SU-DHL-6 (cell line): ENCODE measurements around the gene SPINDOC.

Source experiments
- H2AFZ ChIP-seq: fragments of 200-600 bp; sonication (generic); 2 replicates; pipeline ENCODE4 v1.6.1; 2014; ENCODE audit warnings: low read depth, mild to moderate bottlenecking, moderate library complexity, mixed read lengths, antibody characterized with exemption, low read length; ENCODE audit not compliant: severe bottlenecking
- H3F3A ChIP-seq: fragments of 200-600 bp; shearing (Covaris generic); 2 replicates; pipeline ENCODE4 v1.6.0; 2016; ENCODE audit warnings: antibody characterized with exemption, mild to moderate bottlenecking; ENCODE audit not compliant: insufficient read depth
- H3K27ac ChIP-seq: fragments of 200-600 bp; sonication (generic); 2 replicates; pipeline ENCODE4 v1.5.1; 2016; ENCODE audit warnings: low read depth, mild to moderate bottlenecking, low read length, moderate library complexity, mixed read lengths
- H3K27me3 ChIP-seq: fragments of 200-600 bp; sonication (generic), shearing (Covaris generic); 2 replicates; pipeline ENCODE4 v1.6.0; 2014; ENCODE audit warnings: mild to moderate bottlenecking, low read length
- H3K36me3 ChIP-seq: fragments of 200-600 bp; sonication (generic); 2 replicates; pipeline ENCODE4 v1.6.1; 2014; ENCODE audit warnings: mild to moderate bottlenecking, low read length, mixed read lengths
- H3K4me2 ChIP-seq: fragments of 300-600, 200-600 bp; shearing (Covaris generic), sonication (generic); 2 replicates; pipeline ENCODE4 v1.6.0; 2014; ENCODE audit warnings: low read length, low read depth, mild to moderate bottlenecking; ENCODE audit not compliant: poor library complexity, severe bottlenecking
- H3K4me3 ChIP-seq: fragments of 200-600 bp; sonication (generic); 2 replicates; pipeline ENCODE4 v1.5.1; 2014; ENCODE audit warnings: antibody characterized with exemption, low read length, mild to moderate bottlenecking, mixed read lengths; ENCODE audit not compliant: insufficient read depth, poor library complexity, severe bottlenecking
- H3K79me2 ChIP-seq: fragments of 200-600 bp; sonication (generic); 2 replicates; pipeline ENCODE4 v1.6.1; 2014; ENCODE audit warnings: mild to moderate bottlenecking, low read length, moderate library complexity; ENCODE audit not compliant: insufficient read depth
- H3K9ac ChIP-seq: fragments of 200-600 bp; sonication (generic); 2 replicates; pipeline ENCODE4 v1.7.0; 2014; ENCODE audit warnings: mild to moderate bottlenecking, low read length
- H3K9me2 ChIP-seq: fragments of 200-600 bp; sonication (generic); replicated peaks from 2 replicates; pipeline ENCODE4 v1.6.1; 2014; ENCODE audit warnings: low read length; ENCODE audit not compliant: insufficient read depth
- H3K9me3 ChIP-seq: fragments of 200-600 bp; sonication (generic); 2 replicates; pipeline ENCODE4 v1.6.1; 2014; ENCODE audit warnings: low read length, mixed read lengths; ENCODE audit not compliant: insufficient read depth
- H4K20me1 ChIP-seq: fragments of 200-600 bp; sonication (generic); 2 replicates; pipeline ENCODE4 v1.6.1; 2014; ENCODE audit warnings: low read depth, mild to moderate bottlenecking, antibody characterized with exemption, low read length, moderate library complexity, mixed read lengths
- EZH2phosphoT487 ChIP-seq: fragments of 200-600 bp; sonication (generic), shearing (Covaris generic); conservative IDR thresholded peaks from 2 replicates; pipeline ENCODE4 v1.6.1; 2018; ENCODE audit warnings: mild to moderate bottlenecking, antibody characterized with exemption, low read length, moderate library complexity, mixed read lengths
- TF ChIP-seq, protein P1 (sequence below): fragments of 200-600 bp; sonication (generic); IDR thresholded peaks from one replicate; pipeline ENCODE4 v1.5.1; 2017; ENCODE audit warnings: antibody characterized with exemption, mild to moderate bottlenecking, low read length, moderate library complexity; ENCODE audit not compliant: insufficient read depth, poor library complexity, severe bottlenecking

Gene SPINDOC

GRCh38 chr11:63813035-63813562 lies at the start of gene SPINDOC:
TSS of gene SPINDOC (plus strand) at chr11:63813456. CDS start at chr11:63813687, 231 bp downstream.
- Histone ChIP-seq H3K27ac (peak within 1 kb of the TSS; percentile 56), H4K20me1 (0 out of 2 replicates have a peak, but pooled peaks cover 5% of the 10 kb centered on the region), H3K9ac (peak within 1 kb of the TSS; percentile 86), H3K27me3 (no peaks in the 10 kb centered on the region), H2AFZ (peak within 1 kb of the TSS; percentile 66), H3F3A (no peaks in the 10 kb centered on the region), H3K9me3 (no peaks in the 10 kb centered on the region), H3K4me3 (peak within 1 kb of the TSS; percentile 80), H3K9me2 (no peaks in the 10 kb centered on the region), H3K79me2 (peaks cover 36% of the 10 kb centered on the region), H3K4me2 (peak within 1 kb of the TSS; percentile 83), H3K36me3 (no peaks in the 10 kb centered on the region)
- TF ChIP-seq, protein P1, sequence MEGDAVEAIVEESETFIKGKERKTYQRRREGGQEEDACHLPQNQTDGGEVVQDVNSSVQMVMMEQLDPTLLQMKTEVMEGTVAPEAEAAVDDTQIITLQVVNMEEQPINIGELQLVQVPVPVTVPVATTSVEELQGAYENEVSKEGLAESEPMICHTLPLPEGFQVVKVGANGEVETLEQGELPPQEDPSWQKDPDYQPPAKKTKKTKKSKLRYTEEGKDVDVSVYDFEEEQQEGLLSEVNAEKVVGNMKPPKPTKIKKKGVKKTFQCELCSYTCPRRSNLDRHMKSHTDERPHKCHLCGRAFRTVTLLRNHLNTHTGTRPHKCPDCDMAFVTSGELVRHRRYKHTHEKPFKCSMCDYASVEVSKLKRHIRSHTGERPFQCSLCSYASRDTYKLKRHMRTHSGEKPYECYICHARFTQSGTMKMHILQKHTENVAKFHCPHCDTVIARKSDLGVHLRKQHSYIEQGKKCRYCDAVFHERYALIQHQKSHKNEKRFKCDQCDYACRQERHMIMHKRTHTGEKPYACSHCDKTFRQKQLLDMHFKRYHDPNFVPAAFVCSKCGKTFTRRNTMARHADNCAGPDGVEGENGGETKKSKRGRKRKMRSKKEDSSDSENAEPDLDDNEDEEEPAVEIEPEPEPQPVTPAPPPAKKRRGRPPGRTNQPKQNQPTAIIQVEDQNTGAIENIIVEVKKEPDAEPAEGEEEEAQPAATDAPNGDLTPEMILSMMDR, result no peak
- no peak for TF ChIP-seq EZH2phosphoT487

DNA sequence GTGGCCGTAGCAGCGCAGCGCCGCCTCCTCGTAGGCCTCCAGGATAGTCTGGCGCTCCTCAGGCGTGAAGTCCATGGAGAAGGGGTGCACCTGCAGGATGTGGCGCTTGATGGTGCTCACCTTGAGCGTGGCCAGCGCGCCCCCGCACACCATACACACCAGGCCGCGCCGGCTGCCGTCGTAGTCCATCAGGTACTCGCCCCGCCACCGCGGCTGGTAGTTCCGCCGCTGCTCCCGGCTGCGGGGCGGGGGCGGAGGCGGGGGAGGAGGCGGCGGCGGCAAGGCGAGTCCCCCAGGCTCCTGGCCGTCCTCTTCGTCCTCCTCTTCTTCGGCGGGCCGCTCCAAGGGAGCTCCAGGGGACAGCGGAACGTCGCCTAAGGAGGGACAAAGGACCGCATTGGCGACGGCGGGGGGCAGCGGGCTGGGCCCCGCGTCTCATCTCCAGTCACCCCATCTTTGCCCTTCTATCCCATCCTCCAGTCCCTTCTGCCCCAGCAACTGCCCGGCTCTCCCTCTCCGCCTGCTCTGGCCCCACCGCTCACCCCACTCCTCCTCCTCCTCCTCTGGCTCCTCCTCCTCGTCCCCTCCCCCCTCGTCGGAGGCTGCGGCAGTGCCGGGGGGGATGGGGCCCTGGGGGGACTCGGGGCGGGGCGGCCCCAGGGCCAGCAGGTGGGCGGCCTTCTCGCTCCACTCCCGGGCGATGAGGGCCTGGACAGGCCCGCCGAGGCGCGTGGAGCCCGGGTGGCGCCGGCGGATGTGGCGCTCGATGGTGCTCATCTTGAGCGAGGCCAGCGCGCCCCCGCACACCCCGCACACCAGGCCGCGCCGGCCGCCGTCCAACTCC lies 49.5 kb upstream of the SPINDOC start:
- TF ChIP-seq EZH2phosphoT487, result no peak
- TF ChIP-seq, protein P1, result no peak
- H3K36me3 ChIP-seq, result no peaks in the 10 kb centered on the region
- no peaks in the 10 kb centered on the region for H4K20me1 ChIP-seq
- no peak overlapping the region for H2AFZ ChIP-seq
- H3K9me2 ChIP-seq, result no peaks in the 10 kb centered on the region
- no peaks in the 10 kb centered on the region for H3K27me3 ChIP-seq
- H3K9ac ChIP-seq, result no peak overlapping the region
- H3K4me3 ChIP-seq, result no peak overlapping the region
- H3K27ac ChIP-seq, result no peak overlapping the region
- no peak overlapping the region for H3K4me2 ChIP-seq
- H3K79me2 ChIP-seq, result 0 out of 2 replicates have a peak, but pooled peaks cover 15% of the 10 kb centered on the region
- no peaks in the 10 kb centered on the region for H3K9me3 ChIP-seq
- 0 out of 2 replicates have a peak, but pooled peaks cover 5% of the 10 kb centered on the region for H3F3A ChIP-seq

- Histone ChIP-seq H3K9ac (no peak overlapping the region), H3K27me3 (no peaks in the 10 kb centered on the region), H3K36me3 (no peaks in the 10 kb centered on the region), H3K4me3 (no peak overlapping the region), H3K4me2 (no peak overlapping the region), H3K9me3 (no peaks in the 10 kb centered on the region), H3K27ac (no peak overlapping the region), H4K20me1 (no peaks in the 10 kb centered on the region), H3K9me2 (no peaks in the 10 kb centered on the region), H2AFZ (no peak overlapping the region), H3F3A (0 out of 2 replicates have a peak, but pooled peaks cover 5% of the 10 kb centered on the region), H3K79me2 (0 out of 2 replicates have a peak, but pooled peaks cover 15% of the 10 kb centered on the region)
- no peak for TF ChIP-seq EZH2phosphoT487
- TF ChIP-seq, protein P1, result no peak
Observed at GRCh38 chr11:63764340-63764678, 48.9 kb upstream of the SPINDOC start.
